Activated CD4-positive, alpha-beta T cell treated with anti-CD3 and anti-CD28 coated beads, Interleukin-2, amount 50 U/mL, for 24 hours (primary cell): ENCODE data around the gene UNC13A.
"Not testable (repeated sequence)": the region's sequence is repeated elsewhere in the genome, so short reads cannot be mapped to it uniquely, and the experiment has no call there.

ENCODE experiments used
- DNase-seq, 2 donors: peaks; one replicate each; pipeline ENCODE4 v3.0.0-alpha.2; 2020; ENCODE audit warnings: low read depth in 1 of 2, low spot score in 1 of 2

UNC13A gene

DNA sequence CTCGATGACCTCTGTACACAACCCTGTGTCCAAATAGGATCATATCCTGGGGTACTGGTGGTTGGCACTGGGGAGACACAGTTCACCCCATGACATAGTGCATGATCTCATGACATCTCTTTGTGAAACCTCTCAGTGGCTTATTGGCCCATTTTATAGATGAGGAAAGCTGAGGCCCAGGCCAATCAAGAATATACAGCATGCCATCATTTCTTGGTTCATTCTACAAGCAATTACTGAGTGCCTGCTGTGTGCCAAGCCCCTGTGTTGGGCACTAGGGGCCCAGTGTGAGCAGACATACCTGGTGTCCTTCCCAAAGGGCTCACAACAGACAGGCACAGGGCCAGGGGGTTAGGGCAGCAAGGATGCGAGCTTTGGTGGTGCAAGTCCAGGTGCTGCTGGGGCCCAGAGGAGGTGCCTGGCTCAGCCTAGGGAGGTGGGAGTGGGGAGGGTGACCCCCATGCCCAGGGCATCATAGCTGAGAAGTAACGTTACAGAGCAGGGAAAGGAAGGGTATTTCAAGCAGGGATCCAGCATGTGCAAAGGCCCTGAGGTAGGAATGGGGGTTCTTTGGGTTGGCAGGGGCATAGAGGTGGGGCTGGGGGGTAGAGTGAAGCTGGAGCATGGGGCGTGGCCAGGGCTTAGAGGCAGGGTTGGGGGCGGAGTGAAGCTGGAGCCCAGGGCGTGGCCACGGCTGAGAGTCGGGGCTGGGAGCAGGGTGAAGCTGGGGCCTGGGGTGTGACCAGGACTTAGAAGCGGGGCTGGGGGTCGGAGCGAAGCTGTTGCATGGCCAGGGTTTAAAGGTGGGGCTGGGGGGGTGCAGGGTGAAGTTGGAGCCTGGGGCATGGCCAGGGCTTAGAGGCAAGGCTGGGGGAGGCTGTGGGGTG lies 112.0 kb downstream of the UNC13A start:
- no peak for DNase-seq

DNA sequence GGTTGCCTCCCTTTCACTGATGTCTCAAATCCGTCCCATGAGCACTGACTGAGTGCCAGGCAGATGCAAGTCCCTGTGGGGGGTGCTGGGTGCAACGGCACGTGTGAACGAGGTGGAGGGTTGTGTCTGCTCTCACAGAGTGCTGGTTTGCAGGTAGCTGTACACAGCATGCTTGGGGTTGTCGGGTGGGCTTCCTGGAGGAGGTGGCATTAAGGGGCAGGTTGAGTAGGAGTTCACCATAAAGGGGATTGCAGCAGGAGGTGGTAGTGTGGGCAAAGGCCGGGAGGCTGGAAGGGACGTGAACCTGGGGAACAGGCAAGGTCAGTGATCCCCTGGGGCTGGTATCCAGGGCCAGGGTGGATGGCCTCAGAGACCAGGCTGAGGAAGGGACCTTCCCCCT lies 115.5 kb downstream of the UNC13A start:
- no peak for DNase-seq

DNA sequence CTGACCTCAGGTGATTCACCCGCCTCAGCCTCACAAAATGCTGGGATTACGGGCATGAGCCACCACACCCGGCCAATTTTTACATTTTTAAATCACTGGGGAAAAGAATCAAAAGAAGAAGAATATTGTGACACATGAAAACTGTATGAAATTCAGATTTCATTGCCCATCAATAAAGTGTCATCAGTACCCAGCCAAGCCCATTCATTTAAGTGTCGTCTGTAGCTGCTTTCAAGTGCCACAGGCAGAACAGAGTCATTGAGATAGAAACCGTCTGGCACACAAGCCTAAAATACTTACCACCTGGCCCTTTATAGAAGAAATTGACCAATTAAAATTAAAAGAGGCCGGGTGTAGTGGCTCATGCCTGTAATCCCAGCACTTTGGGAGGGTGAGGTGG lies 117.4 kb downstream of the UNC13A start:
- DNase-seq = no peak

DNA sequence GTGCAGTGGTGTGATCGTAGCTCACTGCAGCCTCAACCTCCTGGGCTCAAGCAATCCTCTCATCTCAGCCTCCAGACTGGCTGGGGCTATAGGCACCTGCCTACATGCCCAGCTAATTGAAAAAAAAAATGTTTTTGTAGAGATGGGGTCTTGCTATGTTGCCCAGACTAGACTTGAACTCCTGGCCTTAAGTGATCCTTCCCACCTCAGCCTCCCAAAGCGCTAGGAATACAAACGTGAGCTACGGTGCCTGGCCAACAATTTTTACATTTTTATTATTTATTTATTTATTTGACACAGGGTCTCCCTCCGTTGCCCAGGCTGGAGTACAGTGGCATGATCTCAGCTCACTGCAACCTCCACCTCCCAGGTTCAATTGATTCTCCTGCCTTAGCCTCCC lies 117.9 kb downstream of the UNC13A start:
- DNase-seq = not testable (repeated sequence)

DNA sequence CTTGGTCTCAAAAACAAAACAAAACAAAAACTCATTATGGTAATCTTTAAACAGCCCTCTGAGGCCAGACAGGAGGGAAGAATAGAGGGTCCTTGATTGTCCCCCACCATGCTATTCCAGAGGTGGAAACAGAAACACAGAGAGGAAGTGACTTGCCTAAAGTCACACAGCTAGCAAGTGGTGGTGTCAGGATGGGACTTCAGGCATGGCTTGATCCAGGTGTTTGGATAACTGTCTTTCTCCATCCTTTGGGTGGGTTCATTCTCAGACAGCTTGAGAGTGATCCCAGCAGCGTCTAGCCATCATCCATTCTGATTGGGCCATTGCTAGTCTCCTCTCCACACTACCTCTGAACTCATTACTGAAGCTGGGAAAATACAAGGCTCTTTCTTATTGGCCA lies 120.2 kb downstream of the UNC13A start:
- DNase-seq = no peak

DNA sequence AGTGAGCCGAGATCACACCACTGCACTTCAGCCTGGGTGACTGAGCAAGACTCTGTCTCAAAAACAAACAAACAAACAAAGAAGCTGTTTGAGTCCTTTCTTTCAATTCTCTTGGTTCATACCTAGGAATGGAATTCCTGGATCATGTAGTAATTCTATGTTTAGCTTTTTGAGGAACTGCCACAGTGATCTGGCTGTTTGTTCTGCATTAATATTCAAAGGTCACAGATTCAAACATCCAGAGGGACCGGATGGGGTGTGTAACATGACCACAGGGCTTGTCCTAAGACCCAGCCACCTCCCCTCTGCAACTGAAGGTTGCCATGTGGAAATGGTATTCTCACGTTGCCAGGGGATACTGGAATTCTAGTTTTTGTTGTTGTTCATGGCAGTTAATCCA lies 122.5 kb downstream of the UNC13A start:
- DNase-seq = no peak

DNA sequence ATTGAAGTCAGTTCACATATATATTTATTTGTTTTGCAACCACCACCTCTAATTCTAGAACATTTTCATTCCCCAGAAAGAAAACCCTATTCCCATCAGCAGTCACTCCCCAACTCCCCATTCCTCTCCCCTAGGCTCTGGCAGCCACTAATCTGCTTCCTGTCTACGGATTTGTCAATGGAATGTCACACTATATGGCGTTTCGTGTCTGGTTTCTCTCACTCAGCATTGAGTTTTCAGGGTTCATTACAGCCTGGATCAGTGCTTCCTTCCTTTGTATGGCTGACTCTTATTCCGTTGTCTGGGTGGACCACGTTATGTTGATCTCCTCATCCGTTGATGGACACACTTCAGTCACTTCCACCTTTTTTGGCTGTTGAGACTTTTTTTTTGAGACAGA lies 123.4 kb downstream of the UNC13A start:
- no peak for DNase-seq

DNA sequence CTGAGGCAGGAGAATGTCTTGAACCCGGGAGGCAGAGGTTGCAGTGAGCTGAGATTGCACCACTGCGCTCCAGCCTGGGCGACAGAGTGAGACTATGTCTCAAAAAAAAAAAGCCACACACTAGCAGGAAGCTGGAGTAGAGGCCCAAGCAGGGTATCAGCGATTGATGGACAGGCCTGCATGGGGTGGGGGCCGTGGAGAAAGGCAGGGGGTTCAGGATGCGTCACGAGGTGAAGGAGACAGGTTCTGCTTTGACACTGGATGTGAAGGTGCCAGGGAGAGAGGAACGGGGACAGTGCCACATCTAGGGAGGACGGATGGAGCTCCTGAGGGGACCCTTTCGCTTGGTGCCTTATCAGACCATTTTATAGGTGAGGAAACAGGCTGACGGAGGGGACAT lies 125.6 kb downstream of the UNC13A start:
- DNase-seq = no peak

DNA sequence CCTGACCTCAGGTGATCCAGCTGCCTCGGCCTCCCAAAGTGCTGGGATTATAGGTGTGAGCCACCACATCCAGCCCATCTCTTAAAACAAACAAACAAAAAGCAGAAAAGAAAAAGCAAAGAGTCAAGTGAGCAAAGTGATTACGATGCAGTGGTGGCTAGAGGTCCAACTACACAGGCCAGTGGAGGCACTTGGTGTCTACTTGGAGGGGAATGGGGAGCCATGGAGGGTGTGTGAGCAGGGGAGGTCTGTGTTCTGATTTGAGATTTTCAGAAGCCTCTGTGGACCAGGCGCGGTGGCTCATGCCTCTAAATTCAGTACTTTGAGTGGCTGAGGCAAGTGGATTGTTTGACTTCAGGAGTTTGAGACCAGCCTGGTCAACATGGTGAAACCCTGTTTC lies 126.1 kb downstream of the UNC13A start:
- DNase-seq = no peak

DNA sequence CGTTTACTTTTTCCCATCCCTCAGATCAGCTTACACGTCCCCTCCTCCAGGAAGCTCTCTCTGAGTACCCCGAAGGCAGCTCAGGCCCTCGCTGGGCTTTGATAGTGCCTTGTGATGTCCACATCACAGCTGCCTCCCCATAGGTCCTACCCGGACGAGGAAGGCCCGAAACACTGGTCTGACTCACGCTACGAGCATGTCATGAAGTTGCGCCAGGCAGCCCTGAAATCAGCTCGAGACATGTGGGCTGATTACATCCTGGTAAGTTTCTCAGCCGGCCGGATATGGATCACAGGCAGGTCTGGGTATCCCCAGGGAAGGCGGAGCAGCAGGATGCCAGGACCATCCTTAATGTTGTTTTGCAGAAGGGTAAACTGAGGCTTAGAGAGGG lies 128.0 kb downstream of the UNC13A start:
- no peak for DNase-seq

DNA sequence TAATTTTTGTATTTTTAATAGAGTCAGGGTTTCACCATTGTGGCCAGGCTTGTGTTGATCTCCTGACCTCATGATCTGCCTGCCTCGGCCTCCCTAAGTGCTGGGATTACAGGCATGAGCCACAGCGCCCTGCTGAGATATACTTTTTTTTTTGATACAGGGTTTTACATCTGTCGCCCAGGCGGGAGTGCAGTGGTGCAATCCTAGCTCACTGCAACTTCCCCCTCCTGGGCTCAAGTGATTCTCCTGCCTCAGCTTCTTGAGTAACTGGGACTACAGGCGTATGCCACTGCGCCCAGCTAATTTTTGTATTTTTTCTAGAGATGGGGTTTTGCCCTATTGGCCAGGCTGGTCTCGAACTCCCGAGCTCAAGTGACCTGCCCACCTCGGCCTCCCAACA lies 130.7 kb downstream of the UNC13A start:
- no peak for DNase-seq

DNA sequence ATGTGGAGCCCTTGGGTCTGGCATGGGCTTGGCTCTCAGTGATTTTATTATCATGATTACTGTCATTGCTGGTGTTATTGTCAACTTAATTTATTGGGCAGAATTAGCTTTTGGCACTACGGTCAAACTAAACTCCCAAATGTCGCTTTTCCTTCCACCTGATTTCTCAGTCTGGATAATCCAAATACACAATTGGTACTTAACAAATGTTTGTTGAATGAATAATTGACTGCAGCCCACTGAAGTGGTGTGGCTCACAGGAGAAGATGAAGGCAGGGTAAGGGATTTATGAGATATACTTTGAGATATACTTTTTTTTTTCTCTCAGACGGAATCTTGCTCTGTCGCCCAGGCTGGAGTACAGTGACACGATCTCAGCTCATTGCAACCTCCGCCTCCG lies 131.2 kb downstream of the UNC13A start:
- no peak for DNase-seq

DNA sequence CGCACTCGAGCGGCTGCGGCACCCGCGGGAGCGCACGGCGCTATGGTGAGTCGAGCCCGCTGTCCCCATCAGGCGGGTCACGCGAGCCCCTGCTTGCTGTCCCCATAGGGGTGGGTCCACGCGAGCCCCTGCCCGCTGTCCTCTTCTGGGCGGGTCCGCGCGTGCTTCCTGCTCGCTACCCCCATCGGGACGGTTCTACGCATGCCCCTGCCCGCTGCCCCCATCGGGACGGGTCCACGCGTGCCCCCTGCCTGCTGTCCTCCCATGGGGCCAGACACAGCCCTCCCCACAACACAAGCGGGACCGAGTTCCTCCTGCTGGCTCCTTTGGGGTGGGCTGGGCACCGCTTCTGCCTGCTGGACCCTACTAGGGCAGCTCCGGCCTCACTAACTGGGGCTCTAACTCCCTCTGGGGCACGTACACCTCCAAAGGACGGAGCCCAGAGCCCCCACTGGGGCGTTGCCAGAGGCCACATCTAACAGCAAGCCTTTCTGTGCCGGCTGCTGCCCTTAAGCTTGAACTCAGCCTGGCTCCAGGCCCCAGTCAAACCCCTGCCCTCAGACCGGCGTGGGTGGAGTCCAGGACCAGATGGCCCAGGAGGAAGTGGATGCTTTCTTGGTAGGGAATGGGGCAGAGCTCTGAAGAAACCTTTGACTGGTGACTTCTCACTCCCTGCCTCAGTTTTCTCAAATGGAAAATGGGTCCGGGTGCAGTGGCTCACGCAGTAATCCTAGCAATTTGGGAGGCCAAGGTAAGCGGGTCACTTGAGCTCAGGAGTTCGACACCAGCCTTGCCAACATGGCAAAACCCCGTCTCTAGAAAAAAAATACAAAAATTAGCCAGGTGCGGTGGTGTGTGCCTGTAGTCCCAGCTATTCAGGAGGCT lies 132.0 kb downstream of the UNC13A start:
- DNase-seq = peak; percentile 23 to 35

DNA sequence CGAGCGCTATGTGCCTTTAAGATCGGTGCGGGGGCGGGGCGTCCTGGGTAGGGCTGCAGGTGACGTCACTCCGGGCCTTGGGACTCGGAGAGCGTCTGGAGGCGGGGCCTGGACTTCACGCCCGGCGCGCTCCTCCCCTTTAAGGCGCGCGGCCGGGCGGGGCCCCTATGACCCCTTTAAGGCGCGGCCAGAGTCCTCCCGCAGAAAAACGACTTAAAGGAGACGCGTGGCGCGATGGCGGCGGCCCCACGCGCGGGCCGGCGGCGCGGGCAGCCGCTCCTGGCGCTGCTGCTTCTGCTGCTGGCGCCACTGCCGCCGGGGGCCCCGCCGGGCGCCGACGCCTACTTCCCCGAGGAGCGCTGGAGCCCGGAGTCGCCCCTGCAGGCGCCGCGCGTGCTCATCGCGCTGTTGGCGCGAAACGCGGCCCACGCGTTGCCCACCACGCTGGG lies 132.7 kb downstream of the UNC13A start, which contains the start of gene COLGALT1:
Gene COLGALT1, plus strand, starts transcription at position 170 of the 449 bp plus-strand sequence. Its CDS starts 65 bp downstream, at position 235.
- DNase-seq = peak; percentile 93 to 99

DNA sequence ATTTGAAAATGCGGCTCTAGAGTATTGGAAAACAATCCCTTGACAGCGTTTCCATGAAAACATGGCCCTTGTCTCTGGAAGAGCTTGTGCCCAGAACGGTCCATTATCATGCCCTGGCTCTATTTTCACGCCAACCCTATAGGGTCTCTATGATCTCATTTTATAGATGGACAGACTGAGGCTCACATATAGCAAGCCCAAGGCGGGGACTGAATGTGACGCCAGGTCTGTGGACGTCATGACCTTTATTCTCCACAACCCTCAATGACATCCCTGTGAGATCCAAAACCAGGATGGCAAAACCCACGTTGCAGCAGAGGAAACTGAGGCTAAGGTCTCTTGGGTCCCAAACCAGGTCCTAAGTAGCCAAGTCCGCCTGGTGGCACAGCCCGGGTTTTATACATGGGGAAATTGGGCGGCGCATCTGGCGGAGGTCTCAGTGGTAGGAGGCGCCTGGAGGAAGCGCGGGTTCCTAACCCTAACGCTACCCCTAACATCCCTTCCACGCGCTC lies 133.1 kb downstream of the UNC13A start:
- no peak for DNase-seq

DNA sequence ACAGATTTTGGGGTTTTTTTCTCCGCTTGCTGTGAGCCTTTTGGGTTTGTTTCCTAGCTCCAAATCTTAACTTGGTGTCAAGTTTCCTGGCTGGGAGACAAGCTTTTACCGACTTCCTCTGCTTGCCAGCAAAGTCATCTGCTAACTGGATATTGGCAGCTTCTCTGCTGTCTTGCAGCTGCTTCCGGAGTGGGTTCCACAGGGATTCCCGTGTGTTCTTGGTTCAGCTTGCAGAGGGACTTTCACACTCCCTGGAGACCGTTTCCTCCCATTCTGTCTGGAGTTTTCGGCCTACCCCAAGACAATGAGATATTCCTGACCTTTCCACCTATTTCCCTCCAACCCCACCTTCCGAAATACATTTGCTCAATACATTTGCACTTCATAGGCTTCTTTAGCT lies 134.9 kb downstream of the UNC13A start:
- no peak for DNase-seq

DNA sequence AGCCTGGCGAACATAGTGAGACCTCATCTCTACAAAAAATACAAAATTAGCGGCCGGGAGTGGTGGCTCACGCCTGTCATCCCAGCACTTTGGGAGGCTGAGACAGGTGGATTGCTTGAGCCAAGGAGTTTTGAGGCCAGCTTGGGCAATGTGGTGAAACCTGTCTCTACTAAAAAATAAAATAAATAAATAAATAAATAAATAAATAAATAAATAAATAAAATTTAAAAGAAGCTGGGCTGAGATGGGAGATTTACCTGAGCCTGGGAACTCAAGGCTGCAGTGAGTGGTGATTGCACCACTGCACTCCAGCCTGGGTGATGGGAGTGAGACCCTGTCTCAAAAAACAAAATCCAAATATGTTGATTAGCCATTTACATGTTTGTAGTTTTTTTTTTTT lies 135.4 kb downstream of the UNC13A start:
- DNase-seq = not testable (repeated sequence)
